HepG2 (cell line): ENCODE measurements around the gene JMJD8. TPM values are rescaled to one million over a fixed set of nuclear protein-coding genes. Genes with fewer than 3 reads are reported as not detected.

Source experiments
- ATAC-seq: fragments of 200-7000 bp; cut with Tn5 transposase; 3 replicates; pipeline ENCODE4 v1.9.1; 2020; ENCODE audit warnings: mild to moderate bottlenecking, moderate library complexity
- BruUV-seq: library from RNA; stranded (reverse); fragments of 400-500 nt; replicated peaks from 2 replicates; lab custom pipeline; 2021; lab: Mats Ljungman, UMichigan
- CTCF ChIA-PET: fragments of 300-600 bp; formaldehyde crosslinking; extraction: SDS; loops from one replicate; lab custom pipeline; 2021; ENCODE audit warnings: low total read pairs, inconsistent platforms, low intra/inter-chr PET ratio; lab: Yijun Ruan, JAX
- POLR2A ChIA-PET: fragments of 350-600 bp; sonication (Branson Sonifier 250); formaldehyde crosslinking; loops from one replicate; lab custom pipeline; 2020; ENCODE audit warnings: antibody characterized with exemption, inconsistent platforms; lab: Yijun Ruan, JAX
- DNase-seq: peaks from one replicate; pipeline ENCODE4 v3.0.0-alpha.2; 2015; ENCODE audit warnings: low spot score
- FAIRE-seq: peaks from 3 replicates; lab custom pipeline; 2011; peaks lifted over from hg19 to GRCh38; lab: Jason Lieb, UNC
- H2AFZ ChIP-seq: one replicate; pipeline ENCODE4 v1.6.1; 2011; ENCODE audit warnings: low read length, inconsistent platforms
- H3K27ac ChIP-seq: fragments of 300-600 bp; 3 replicates; pipeline ENCODE4 v1.8.0; 2011; ENCODE audit warnings: mixed run types, mild to moderate bottlenecking, mixed read lengths, low read length, inconsistent platforms; ENCODE audit not compliant: insufficient read depth; ENCODE audit errors: extremely low read length
- H3K27me3 ChIP-seq, 2 experiments: fragments of 200-600 bp in 1 of 2; 2 replicates in 1 of 2; 3 replicates in 1 of 2; pipeline versions ENCODE4 v1.6.0 to v1.8.0; 2011; ENCODE audit warnings: low read length in 2 of 2, mild to moderate bottlenecking in 2 of 2, moderate library complexity in 2 of 2, inconsistent platforms in 1 of 2; ENCODE audit not compliant: insufficient read depth in 2 of 2, control insufficient read depth in 1 of 2
- H3K36me3 ChIP-seq, 2 experiments: fragments of 200-600 bp in 1 of 2; replicated peaks in 1 of 2; 2 replicates in 1 of 2; 3 replicates in 1 of 2; pipeline versions ENCODE4 v1.5.1 to v1.8.0; 2011; ENCODE audit warnings: low read length in 2 of 2, inconsistent platforms in 1 of 2; ENCODE audit not compliant: insufficient read depth in 2 of 2, control insufficient read depth in 1 of 2
- H3K4me1 ChIP-seq: 2 replicates; pipeline ENCODE4 v1.5.1; 2012; ENCODE audit warnings: low read length, inconsistent platforms; ENCODE audit not compliant: insufficient read depth
- H3K4me2 ChIP-seq: 2 replicates; pipeline ENCODE4 v1.6.0; 2011; ENCODE audit warnings: low read depth, low read length, inconsistent platforms
- H3K4me3 ChIP-seq, 3 experiments: fragments of 200-600 bp in 1 of 3; sonication (generic), shearing (Covaris generic) in 1 of 3; replicated peaks in 1 of 3; 2 replicates each; pipeline ENCODE4 v1.5.1; 2011 to 2016; ENCODE audit warnings: low read length in 3 of 3, inconsistent platforms in 2 of 3, low read depth in 2 of 3, mild to moderate bottlenecking in 2 of 3, control low read depth in 1 of 3, mixed read lengths in 1 of 3; ENCODE audit not compliant: insufficient read depth in 1 of 3
- H3K79me2 ChIP-seq: one replicate; pipeline ENCODE4 v1.6.1; 2011; ENCODE audit warnings: low read length, inconsistent platforms; ENCODE audit not compliant: insufficient read depth
- H3K9ac ChIP-seq: 2 replicates; pipeline ENCODE4 v1.6.0; 2011; ENCODE audit warnings: mild to moderate bottlenecking, low read depth, low read length, inconsistent platforms; ENCODE audit not compliant: insufficient read depth
- H3K9me3 ChIP-seq: 2 replicates; pipeline ENCODE4 v1.5.1; 2012; ENCODE audit warnings: mild to moderate bottlenecking, low read length
- H4K20me1 ChIP-seq: 2 replicates; pipeline ENCODE4 v1.6.0; 2011; ENCODE audit warnings: inconsistent platforms, mild to moderate bottlenecking, low read length, moderate library complexity; ENCODE audit not compliant: insufficient read depth
- ATAD3A ChIP-seq: sonication (generic); formaldehyde crosslinking; IDR thresholded peaks from 2 replicates; pipeline ENCODE4 v1.4.0; 2020; ENCODE audit warnings: missing genetic modification reagents
- CSRNP2 ChIP-seq: sonication (generic); formaldehyde crosslinking; conservative IDR thresholded peaks from 2 replicates; pipeline ENCODE4 v1.8.0; 2022; ENCODE audit warnings: low read depth, missing genetic modification reagents
- FOXA3 ChIP-seq: IDR thresholded peaks from 2 replicates; pipeline ENCODE4 v1.6.1; 2016; ENCODE audit warnings: missing genetic modification reagents, missing compliant biosample characterization
- GABPB1 ChIP-seq: IDR thresholded peaks from 2 replicates; pipeline ENCODE4 v1.6.1; 2016; ENCODE audit warnings: mild to moderate bottlenecking, missing genetic modification reagents, moderate library complexity, missing compliant biosample characterization
- HOXA3 ChIP-seq: sonication (generic); formaldehyde crosslinking; IDR thresholded peaks from 2 replicates; pipeline ENCODE4 v1.5.0; 2020; ENCODE audit warnings: missing genetic modification reagents
- NFE2L1 ChIP-seq: sonication (generic); formaldehyde crosslinking; IDR thresholded peaks from 2 replicates; pipeline ENCODE4 v1.4.0; 2020; ENCODE audit warnings: missing genetic modification reagents, mild to moderate bottlenecking, borderline replicate concordance
- NR2F6 ChIP-seq, 2 experiments: IDR thresholded peaks; 2 replicates each; pipeline ENCODE4 v1.6.1; 2016; ENCODE audit warnings: antibody characterized with exemption in 1 of 2, mild to moderate bottlenecking in 1 of 2
- SP5 ChIP-seq: IDR thresholded peaks from 2 replicates; pipeline ENCODE4 v1.6.1; 2016; ENCODE audit warnings: low read depth, borderline replicate concordance
- TFDP1 ChIP-seq: IDR thresholded peaks from 2 replicates; pipeline ENCODE4 v1.6.1; 2016; ENCODE audit warnings: missing compliant biosample characterization, missing genetic modification reagents, borderline replicate concordance
- THAP9 ChIP-seq: sonication (generic); formaldehyde crosslinking; IDR thresholded peaks from 2 replicates; pipeline ENCODE4; 2020; ENCODE audit warnings: missing genetic modification reagents, mild to moderate bottlenecking, borderline replicate concordance
- TMF1 ChIP-seq: sonication (generic); formaldehyde crosslinking; IDR thresholded peaks from 2 replicates; pipeline ENCODE4 v1.8.1; 2022; ENCODE audit warnings: low read depth, missing genetic modification reagents
- ZNF101 ChIP-seq: sonication (generic); formaldehyde crosslinking; IDR thresholded peaks from 2 replicates; pipeline ENCODE4 v1.4.0; 2020; ENCODE audit warnings: mild to moderate bottlenecking, low read depth, missing genetic modification reagents, borderline replicate concordance
- ZNF143 ChIP-seq: sonication (generic); formaldehyde crosslinking; IDR thresholded peaks from 2 replicates; pipeline ENCODE4 v1.4.0; 2020; ENCODE audit warnings: missing genetic modification reagents
- ZNF225 ChIP-seq: sonication (generic); formaldehyde crosslinking; IDR thresholded peaks from 2 replicates; pipeline ENCODE4 v1.4.0; 2020; ENCODE audit warnings: mild to moderate bottlenecking, missing genetic modification reagents
- ZNF234 ChIP-seq: sonication (generic); formaldehyde crosslinking; conservative IDR thresholded peaks from 2 replicates; pipeline ENCODE4 v1.5.1; 2020; ENCODE audit warnings: mild to moderate bottlenecking, missing genetic modification reagents
- ZNF446 ChIP-seq: sonication (generic); formaldehyde crosslinking; IDR thresholded peaks from 2 replicates; pipeline ENCODE4 v1.5.0; 2020; ENCODE audit warnings: mild to moderate bottlenecking, missing genetic modification reagents
- ZNF614 ChIP-seq: IDR thresholded peaks from 2 replicates; pipeline ENCODE4 v1.6.1; 2018; ENCODE audit warnings: missing biosample characterization, missing genetic modification reagents, inconsistent platforms, borderline replicate concordance
- ZNF7 ChIP-seq: IDR thresholded peaks from 2 replicates; pipeline ENCODE4 v1.6.1; 2016; ENCODE audit warnings: missing biosample characterization, missing genetic modification reagents
- ZNF766 ChIP-seq: sonication (generic); formaldehyde crosslinking; IDR thresholded peaks from 2 replicates; pipeline ENCODE4 v1.5.0; 2020; ENCODE audit warnings: missing genetic modification reagents, borderline replicate concordance
- WGBS: methylation state at CpG from one replicate; pipeline ENCODE4 v1.1.6; 2017; ENCODE audit warnings: low lambda C conversion rate; 5-methylcytosine and 5-hydroxymethylcytosine counted together
- in situ Hi-C: cut with HindIII; loops from 2 replicates; pipeline ENCODE4 v1.10.0; 2017; ENCODE audit warnings: low pct_unique_long_range_greater_than_20kb; ENCODE audit not compliant: extremely low pct_ligation_motif_present
- intact Hi-C: fragments of 100-400 bp; cut with micrococcal nuclease; formaldehyde crosslinking; loops from one replicate; pipeline ENCODE4 v1.10.0; 2022; ENCODE audit not compliant: unreplicated experiment
- polyA plus RNA-seq, 8 experiments: library from polyadenylated mRNA; depleted of rRNA in 3 of 8; stranded (reverse) in 7 of 8; unstranded in 1 of 8; fragments of >200 nt; fragmentation: Illumina TruSeq in 4 of 8; extraction: Trizol in 4 of 8; gene quantifications; 2 replicates each; pipeline versions ENCODE4 v1.2.1 to v1.2.3, GENCODE V29; 2011 to 2016; ENCODE audit warnings: low read depth in 4 of 8, missing spikeins in 1 of 8, mixed read lengths in 1 of 8; ENCODE audit not compliant: insufficient read depth in 1 of 8
- total RNA-seq, 5 experiments: library from RNA; depleted of rRNA; stranded (reverse); fragments of >200 nt; fragmentation: Illumina TruSeq; extraction: Trizol; gene quantifications; 2 replicates each; pipeline ENCODE4 v1.2.3, GENCODE V29; 2016; ENCODE audit warnings: low read depth in 1 of 5

Gene JMJD8
- total and polyA plus RNA-seq, 2 of the 13 experiments (the other 11 are each of a cell fraction or from before 2014, with no cell fraction given), result 2.6 to 11.8 TPM

DNA sequence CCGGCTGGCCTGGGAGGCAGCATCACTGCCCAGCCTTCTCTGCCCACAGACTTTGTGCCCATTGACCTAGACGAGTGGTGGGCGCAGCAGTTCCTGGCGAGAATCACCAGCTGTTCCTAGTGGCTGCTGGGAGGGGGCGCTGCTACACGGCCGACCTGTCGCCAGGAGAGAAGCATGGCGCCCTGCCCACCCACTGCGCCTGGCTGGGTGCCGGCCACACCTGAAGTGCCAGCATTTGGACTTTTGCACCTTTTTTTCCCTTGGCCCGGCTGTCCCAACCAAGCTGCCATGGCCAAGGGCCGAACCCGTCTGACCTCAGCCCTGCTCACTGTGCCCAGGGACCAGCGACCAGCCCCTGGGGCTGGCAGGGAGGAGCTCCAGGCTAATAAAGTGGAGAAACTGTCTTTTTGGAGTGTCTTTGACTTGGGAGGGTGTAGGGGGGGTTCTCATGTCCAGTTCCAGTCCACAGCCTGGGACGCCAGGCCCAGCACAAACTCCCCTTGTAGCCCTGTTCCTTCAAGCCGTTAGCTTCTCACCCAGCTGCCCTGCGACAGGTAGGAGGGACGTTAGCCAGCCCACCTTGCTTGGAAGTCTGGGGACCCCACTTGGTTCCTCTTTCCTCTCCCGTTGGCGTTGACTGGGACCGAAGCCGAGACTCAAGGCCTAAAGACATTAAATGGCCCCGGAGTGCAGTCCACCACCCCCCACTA lies 35.9 kb downstream of the JMJD8 start:
- DNase-seq, result peak; percentile 57
- Histone ChIP-seq H3K27me3 (no peaks in the 10 kb centered on the region), H2AFZ (no peak overlapping the region), H3K79me2 (peaks cover 24% of the 10 kb centered on the region), H3K4me3 (peak overlapping the region; percentile 71 to 79 (median 71)), H3K9ac (peak overlapping the region; percentile 91), H3K4me2 (peak overlapping the region; percentile 83), H3K36me3 (no peaks in the 10 kb centered on the region), H3K4me1 (peaks cover 79% of the 10 kb centered on the region), H4K20me1 (peaks cover 4% of the 10 kb centered on the region; the same call in 1 of the 2 replicates), H3K9me3 (no peaks in the 10 kb centered on the region), H3K27ac (peak overlapping the region; percentile 93)
- POLR2A ChIA-PET, result interaction anchor here (0.8 to 2.4 kb wide), 9 partner anchors 9 to 41 kb away, joined by 3 to 15 read pairs (median 7); partner anchors contain the start of genes METTL26, RHBDL1, RHOT2 and STUB1
- intact Hi-C loops (loop anchor here (10.0 kb wide), 1 partner anchor 63 kb away; no protein-coding TSS in a partner anchor), in situ Hi-C loops (no loop called here)
- 3% methylated on average over 15 of the region's 24 CpGs for WGBS
- peak; percentile 44 for ATAC-seq
- peak; percentile 48 for FAIRE-seq
- CTCF ChIA-PET, result no interaction called here
- TSS peak; percentile 82 for BruUV-seq
- TF ChIP-seq ZNF614 (CRISPR knock-in tag) (no peak), TFDP1 (CRISPR knock-in tag) (peak; percentile 46; the same call in 1 of the 2 replicates), THAP9 (CRISPR knock-in tag) (peak; percentile 37; the same call in 1 of the 2 replicates), ZNF446 (no peak), FOXA3 (0 out of 2 replicates have a peak, but pooled peaks have one; percentile 6), TMF1 (CRISPR knock-in tag) (peak; percentile 76), CSRNP2 (no peak), ZNF225 (CRISPR knock-in tag) (no peak), NFE2L1 (CRISPR knock-in tag) (no peak), SP5 (CRISPR knock-in tag) (peak; percentile 38; the same call in 1 of the 2 replicates), ZNF766 (CRISPR knock-in tag) (0 out of 2 replicates have a peak, but pooled peaks have one; percentile 22), ZNF101 (CRISPR knock-in tag) (no peak), ZNF143 (CRISPR knock-in tag) (peak; percentile 28; the same call in 1 of the 2 replicates), ZNF7 (no peak), GABPB1 (peak; percentile 61), ZNF234 (no peak), NR2F6 (IDR thresholded peaks at IDR 0.05) (no peak; the same call in 1 of the 2 replicates), NR2F6 (CRISPR knock-in tag; IDR thresholded peaks at IDR 0.05) (peak; percentile 60; the same call in 1 of the 2 replicates), ATAD3A (CRISPR knock-in tag) (no peak), HOXA3 (CRISPR knock-in tag) (peak; percentile 73)
